K562 (cell line): ENCODE results near the gene TLE7. TPM values are rescaled to one million over a fixed set of nuclear protein-coding genes. Genes with fewer than 3 reads are reported as not detected.

Source experiments
- ATAC-seq: fragments of 200-7000 bp; cut with Tn5 transposase; 3 replicates; pipeline ENCODE4 v1.9.1; 2020; ENCODE audit warnings: moderate library complexity
- BruUV-seq: library from RNA; stranded (reverse); fragments of 400-500 nt; replicated peaks from 2 replicates; lab custom pipeline; 2021; lab: Mats Ljungman, UMichigan
- CTCF ChIA-PET: fragments of 300-600 bp; formaldehyde crosslinking; extraction: SDS; loops from one replicate; lab custom pipeline; 2021; ENCODE audit warnings: low intra/inter-chr PET ratio; lab: Yijun Ruan, JAX
- POLR2A ChIA-PET: fragments of 300-600, 350-650 bp; sonication (Branson Sonifier 250); formaldehyde crosslinking; extraction: SDS; loops from one replicate; lab custom pipeline; 2021; ENCODE audit warnings: antibody characterized with exemption, inconsistent platforms; lab: Yijun Ruan, JAX
- DNase-seq, 4 experiments: peaks; one replicate each; pipeline versions ENCODE4 v3.0.0 to v3.0.0-alpha.2; 2011 to 2018; ENCODE audit warnings: low spot score in 3 of 4, mixed read lengths in 3 of 4; ENCODE audit errors: extremely low read depth in 1 of 4
- FAIRE-seq: peaks from 2 replicates; lab custom pipeline; 2011; peaks lifted over from hg19 to GRCh38; lab: Jason Lieb, UNC
- H2AFZ ChIP-seq: 2 replicates; pipeline ENCODE4 v1.6.0; 2011; ENCODE audit warnings: low read depth, low read length, control low read depth, inconsistent platforms
- H3K27ac ChIP-seq: fragments of 200-600 bp; 3 replicates; pipeline ENCODE4 v1.8.0; 2011; ENCODE audit warnings: low read depth, mild to moderate bottlenecking, control low read depth, inconsistent platforms, low read length, moderate library complexity, mixed read lengths; ENCODE audit errors: extremely low read depth
- H3K27me3 ChIP-seq, 2 experiments: fragments of 300-600 bp in 1 of 2; 2 replicates in 1 of 2; 3 replicates in 1 of 2; pipeline versions ENCODE4 v1.6.0 to v1.8.0; 2011; ENCODE audit warnings: inconsistent platforms in 2 of 2, low read length in 2 of 2, mild to moderate bottlenecking in 1 of 2, mixed read lengths in 1 of 2, moderate library complexity in 1 of 2; ENCODE audit not compliant: control insufficient read depth in 2 of 2, insufficient read depth in 2 of 2
- H3K36me3 ChIP-seq: fragments of 300-600 bp; 3 replicates; pipeline ENCODE4 v1.8.0; 2011; ENCODE audit warnings: mild to moderate bottlenecking, low read length, inconsistent platforms; ENCODE audit not compliant: control insufficient read depth, insufficient read depth
- H3K4me1 ChIP-seq, 2 experiments: fragments of 200-600 bp in 1 of 2; replicated peaks in 1 of 2; 2 replicates in 1 of 2; 3 replicates in 1 of 2; pipeline versions ENCODE4 v1.5.1 to v1.8.0; 2011; ENCODE audit warnings: inconsistent platforms in 2 of 2, low read length in 2 of 2, mild to moderate bottlenecking in 1 of 2, mixed read lengths in 1 of 2, moderate library complexity in 1 of 2; ENCODE audit not compliant: control insufficient read depth in 2 of 2, insufficient read depth in 2 of 2
- H3K4me2 ChIP-seq: 2 replicates; pipeline ENCODE4 v1.6.1; 2011; ENCODE audit warnings: low read length, control low read depth, inconsistent platforms, mixed read lengths; ENCODE audit not compliant: insufficient read depth
- H3K4me3 ChIP-seq: fragments of 200-600 bp; sonication (generic), shearing (Covaris generic); 2 replicates; pipeline ENCODE4 v1.5.1; 2016; ENCODE audit warnings: control low read depth, inconsistent platforms
- H3K79me2 ChIP-seq: fragments of 200-600 bp; 3 replicates; pipeline ENCODE4 v1.8.0; 2011; ENCODE audit warnings: low read length, inconsistent platforms; ENCODE audit not compliant: control insufficient read depth, insufficient read depth
- H3K9ac ChIP-seq, 2 experiments: 2 replicates each; pipeline versions ENCODE4 v1.6.0 to v1.6.1; 2011; ENCODE audit warnings: low read depth in 2 of 2, low read length in 2 of 2, control low read depth in 1 of 2, inconsistent platforms in 1 of 2, mild to moderate bottlenecking in 1 of 2, mixed read lengths in 1 of 2; ENCODE audit not compliant: insufficient read depth in 1 of 2
- H3K9me1 ChIP-seq: one replicate; pipeline ENCODE4 v1.6.0; 2011; ENCODE audit warnings: inconsistent platforms, mild to moderate bottlenecking, low read length, moderate library complexity; ENCODE audit not compliant: control insufficient read depth, insufficient read depth
- H3K9me3 ChIP-seq: replicated peaks from 2 replicates; pipeline ENCODE4 v1.5.1; 2011; ENCODE audit warnings: low read depth, low read length, inconsistent platforms; ENCODE audit not compliant: control insufficient read depth, insufficient read depth
- H4K20me1 ChIP-seq: replicated peaks from 2 replicates; pipeline ENCODE4 v1.6.1; 2011; ENCODE audit warnings: low read length, inconsistent platforms, mixed read lengths; ENCODE audit not compliant: control insufficient read depth, insufficient read depth
- KDM1A ChIP-seq, 2 experiments: fragments of 450-650 bp; IDR thresholded peaks; 2 replicates each; pipeline ENCODE4 v1.6.1; 2016; ENCODE audit warnings: mild to moderate bottlenecking in 2 of 2
- MXI1 ChIP-seq: IDR thresholded peaks from 2 replicates; pipeline ENCODE4 v1.6.1; 2011; ENCODE audit warnings: low read depth, mild to moderate bottlenecking, improper control_type of control experiment, low read length
- SUPT5H ChIP-seq: fragments of 450-650 bp; IDR thresholded peaks from 2 replicates; pipeline ENCODE4 v1.6.1; 2016
- TAL1 ChIP-seq: fragments of 450-650 bp; IDR thresholded peaks from 2 replicates; pipeline ENCODE4 v1.6.1; 2016; ENCODE audit warnings: mild to moderate bottlenecking
- ZKSCAN3 ChIP-seq: fragments of 250-450 bp; sonication (Bioruptor Pico); IDR thresholded peaks from 2 replicates; pipeline ENCODE4 v1.4.0; 2020
- ZNF212 ChIP-seq: fragments of 450-650 bp; formaldehyde crosslinking; IDR thresholded peaks from 2 replicates; pipeline ENCODE4 v1.4.0; 2020; ENCODE audit warnings: mild to moderate bottlenecking
- ZNF316 ChIP-seq: fragments of 450-650 bp; IDR thresholded peaks from 2 replicates; pipeline ENCODE4 v1.6.1; 2016
- WGBS: fragments of 100-300 bp; shearing (Covaris generic); methylation state at CpG from one replicate; pipeline ENCODE4 v1.1.6; 2016; ENCODE audit warnings: low coverage, mixed read lengths; ENCODE audit not compliant: insufficient coverage; ENCODE audit errors: missing lambda C conversion rate; 5-methylcytosine and 5-hydroxymethylcytosine counted together
- in situ Hi-C: fragments of 300-500 bp; cut with MboI; formaldehyde crosslinking; loops from 4 replicates; pipeline ENCODE4 v1.15.0; 2018; ENCODE audit warnings: inconsistent platforms, mixed read lengths
- intact Hi-C: fragments of 100-400 bp; cut with micrococcal nuclease; formaldehyde crosslinking; loops from 2 replicates; pipeline ENCODE4 v1.14.2; 2022
- polyA plus RNA-seq, 8 experiments: library from polyadenylated mRNA; depleted of rRNA in 4 of 8; stranded (reverse) in 5 of 8; unstranded in 3 of 8; fragments of >200 nt; fragmentation: Nextera tagmentation in 2 of 8; fragmentation: Illumina TruSeq in 1 of 8; extraction: Ambion mirVana in 2 of 8; extraction: Trizol in 1 of 8; gene quantifications; 2 replicates each; pipeline versions ENCODE4 v1.2.1 to v1.2.3, GENCODE V29; 2011 to 2014; ENCODE audit warnings: inconsistent platforms in 1 of 8, missing spikeins in 1 of 8
- total RNA-seq, 7 experiments: library from RNA; depleted of rRNA in 6 of 7; stranded (reverse); fragments of >200 nt in 6 of 7; fragmentation: Illumina TruSeq in 2 of 7; extraction: Trizol in 2 of 7; gene quantifications; 2 replicates each; pipeline versions ENCODE4 v1.2.1 to v1.2.3, GENCODE V29; 2011 to 2021; ENCODE audit warnings: low replicate concordance in 1 of 7
- TF ChIP-seq, protein P1 (sequence below): fragments of 450-650 bp; IDR thresholded peaks from 2 replicates; pipeline ENCODE4 v1.6.1; 2016; ENCODE audit warnings: borderline replicate concordance
- TF ChIP-seq, protein P2 (sequence below), 2 experiments: IDR thresholded peaks; 2 replicates each; pipeline ENCODE4 v1.6.1; 2011; ENCODE audit warnings: borderline replicate concordance in 1 of 2, control low read depth in 1 of 2, low read depth in 1 of 2, low read length in 1 of 2, mild to moderate bottlenecking in 1 of 2, mixed read lengths in 1 of 2, moderate library complexity in 1 of 2; ENCODE audit not compliant: insufficient read depth in 1 of 2, insufficient read length in 1 of 2, poor library complexity in 1 of 2, severe bottlenecking in 1 of 2; ENCODE audit errors: extremely low read depth in 1 of 2

Gene TLE7
- total and polyA plus RNA-seq, 9 of the 15 experiments (the other 6 are each of a cell fraction or from before 2014, with no cell fraction given): not detected

DNA sequence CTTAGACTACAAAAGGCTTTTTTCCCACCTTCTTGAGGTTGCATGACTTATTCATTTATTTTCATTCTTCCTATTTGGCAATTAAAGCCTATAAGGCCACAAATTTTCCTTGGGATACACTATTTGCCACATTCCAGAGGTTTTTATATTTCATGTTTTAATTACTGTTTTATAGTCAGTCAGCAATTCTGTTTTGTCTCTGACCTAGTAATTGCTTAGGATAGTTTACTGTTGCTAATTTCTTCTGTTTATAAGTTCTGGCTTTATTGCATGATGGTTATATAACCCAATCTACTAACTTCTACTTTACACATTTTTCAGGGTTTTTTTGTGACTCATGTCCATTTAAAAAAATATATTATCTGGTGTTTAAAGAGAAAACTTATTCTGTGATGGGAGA lies 17.7 kb upstream of the TLE7 start:
- H3K4me2 ChIP-seq: no peak overlapping the region
- no TSS peak for BruUV-seq
- no peaks in the 10 kb centered on the region for H4K20me1 ChIP-seq
- H3K9me1 ChIP-seq: no peaks in the 10 kb centered on the region
- no peak overlapping the region for H3K9ac ChIP-seq
- H3K4me1 ChIP-seq: peaks cover 4 to 6% of the 10 kb centered on the region in 2 experiments; a peak in 1 of 5 replicates
- intact Hi-C loops: no loop called here
- H3K36me3 ChIP-seq: peaks cover 7% of the 10 kb centered on the region; the same call in 2 of the 3 replicates
- in situ Hi-C loops: no loop called here
- H3K9me3 ChIP-seq: no peaks in the 10 kb centered on the region
- no peak overlapping the region for H3K4me3 ChIP-seq
- H3K79me2 ChIP-seq: peaks cover 19% of the 10 kb centered on the region
- ATAC-seq: no peak
- no peaks in the 10 kb centered on the region; a peak in 1 of 5 replicates for H3K27me3 ChIP-seq
- peak; percentile 54 for TF ChIP-seq ZNF316
- TF ChIP-seq, protein P1, sequence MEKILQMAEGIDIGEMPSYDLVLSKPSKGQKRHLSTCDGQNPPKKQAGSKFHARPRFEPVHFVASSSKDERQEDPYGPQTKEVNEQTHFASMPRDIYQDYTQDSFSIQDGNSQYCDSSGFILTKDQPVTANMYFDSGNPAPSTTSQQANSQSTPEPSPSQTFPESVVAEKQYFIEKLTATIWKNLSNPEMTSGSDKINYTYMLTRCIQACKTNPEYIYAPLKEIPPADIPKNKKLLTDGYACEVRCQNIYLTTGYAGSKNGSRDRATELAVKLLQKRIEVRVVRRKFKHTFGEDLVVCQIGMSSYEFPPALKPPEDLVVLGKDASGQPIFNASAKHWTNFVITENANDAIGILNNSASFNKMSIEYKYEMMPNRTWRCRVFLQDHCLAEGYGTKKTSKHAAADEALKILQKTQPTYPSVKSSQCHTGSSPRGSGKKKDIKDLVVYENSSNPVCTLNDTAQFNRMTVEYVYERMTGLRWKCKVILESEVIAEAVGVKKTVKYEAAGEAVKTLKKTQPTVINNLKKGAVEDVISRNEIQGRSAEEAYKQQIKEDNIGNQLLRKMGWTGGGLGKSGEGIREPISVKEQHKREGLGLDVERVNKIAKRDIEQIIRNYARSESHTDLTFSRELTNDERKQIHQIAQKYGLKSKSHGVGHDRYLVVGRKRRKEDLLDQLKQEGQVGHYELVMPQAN: no peak
- DNase-seq: no peak
- ChIA-PET CTCF (no interaction called here), POLR2A (interaction anchor here (1.0 to 1.5 kb wide), 2 partner anchors 8 to 24 kb away, joined by 3 to 4 read pairs; no protein-coding TSS in a partner anchor)
- no peak for FAIRE-seq
- H2AFZ ChIP-seq: no peak overlapping the region
- no peak overlapping the region for H3K27ac ChIP-seq

DNA sequence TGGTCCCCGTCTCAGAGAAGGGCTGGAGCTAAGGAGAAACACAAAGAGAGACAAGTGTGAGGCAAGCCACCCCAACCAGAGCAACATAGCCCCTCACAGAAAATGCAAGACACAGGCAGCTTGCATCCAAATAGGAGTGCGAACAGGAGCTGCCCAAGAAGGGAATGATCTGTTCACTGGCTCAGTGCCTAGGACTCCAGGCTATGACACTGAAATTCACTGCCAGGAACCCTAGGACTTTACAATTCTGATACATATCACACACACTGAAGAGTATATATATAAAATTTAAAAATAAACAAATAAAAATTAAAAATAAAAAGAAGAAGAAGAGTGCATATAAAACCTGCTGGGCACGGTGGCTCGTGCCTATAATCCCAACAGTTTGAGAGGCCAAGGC lies 14.9 kb upstream of the TLE7 start:
- ATAC-seq: no peak
- ChIA-PET CTCF (no interaction called here), POLR2A (no interaction called here)
- no peak overlapping the region; a peak in 1 of 4 replicates for H3K9ac ChIP-seq
- H3K4me1 ChIP-seq: peaks cover 0 to under 1% of the 10 kb centered on the region in 2 experiments; a peak in 1 of 5 replicates
- peaks cover 2% of the 10 kb centered on the region for H3K9me3 ChIP-seq
- H3K9me1 ChIP-seq: no peaks in the 10 kb centered on the region
- no peak for TF ChIP-seq MXI1
- TF ChIP-seq, protein P2, sequence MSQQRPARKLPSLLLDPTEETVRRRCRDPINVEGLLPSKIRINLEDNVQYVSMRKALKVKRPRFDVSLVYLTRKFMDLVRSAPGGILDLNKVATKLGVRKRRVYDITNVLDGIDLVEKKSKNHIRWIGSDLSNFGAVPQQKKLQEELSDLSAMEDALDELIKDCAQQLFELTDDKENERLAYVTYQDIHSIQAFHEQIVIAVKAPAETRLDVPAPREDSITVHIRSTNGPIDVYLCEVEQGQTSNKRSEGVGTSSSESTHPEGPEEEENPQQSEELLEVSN (IDR thresholded peaks at IDR 0.05; ENCODE audit: borderline replicate concordance in 1 of 2, extremely low read depth in 1 of 2, insufficient read depth in 1 of 2, insufficient read length in 1 of 2, low read depth in 1 of 2, low read length in 1 of 2, poor library complexity in 1 of 2, severe bottlenecking in 1 of 2): no peak
- TF ChIP-seq SUPT5H: no peak
- TF ChIP-seq ZKSCAN3 (CRISPR knock-in tag): no peak
- TF ChIP-seq KDM1A (IDR thresholded peaks at IDR 0.05): no peak
- TF ChIP-seq ZNF212 (CRISPR knock-in tag): no peak
- no peak for TF ChIP-seq TAL1
- WGBS: 91% methylated on average over 2 of the region's 4 CpGs
- no peak overlapping the region for H3K4me3 ChIP-seq
- in situ Hi-C loops: no loop called here
- no peak overlapping the region for H2AFZ ChIP-seq
- no peaks in the 10 kb centered on the region for H4K20me1 ChIP-seq
- H3K4me2 ChIP-seq: no peak overlapping the region
- DNase-seq: no peak
- intact Hi-C loops: no loop called here
- peaks cover 21% of the 10 kb centered on the region; the same call in 2 of the 3 replicates for H3K36me3 ChIP-seq
- no peaks in the 10 kb centered on the region; a peak in 1 of 5 replicates for H3K27me3 ChIP-seq
- no peak overlapping the region for H3K27ac ChIP-seq
- FAIRE-seq: no peak
- no TSS peak for BruUV-seq
- H3K79me2 ChIP-seq: peaks cover 16% of the 10 kb centered on the region
